AG09309 (cell line): ENCODE measurements around the gene CEP68.
A peak's percentile ranks its signal among the peaks of the same experiment; 100 is the strongest.

Experiments
- DNase-seq: peaks from one replicate; pipeline ENCODE4 v3.0.0-alpha.2; 2010; ENCODE audit warnings: low read depth
- H3K4me3 ChIP-seq: 2 replicates; pipeline ENCODE4 v1.5.1; 2011; ENCODE audit warnings: mild to moderate bottlenecking, low read depth, low read length, moderate library complexity; ENCODE audit not compliant: control insufficient read depth
- CTCF ChIP-seq: IDR thresholded peaks from 2 replicates; pipeline ENCODE4 v1.5.1; 2011; ENCODE audit warnings: mild to moderate bottlenecking, low read depth, low read length, inconsistent platforms; ENCODE audit not compliant: insufficient read depth, control insufficient read depth; ENCODE audit errors: missing control alignments

CEP68 gene

GRCh38 chr2:65024149-65024829, 31.9 kb upstream of the CEP68 start:
- peak; percentile 68 for DNase-seq
- H3K4me3 ChIP-seq, result no peak overlapping the region
- TF ChIP-seq CTCF, result no peak

- H3K4me3 ChIP-seq, result no peak overlapping the region
- DNase-seq, result no peak
- no peak for TF ChIP-seq CTCF
Measured at GRCh38 chr2:65025453-65026123, 30.6 kb upstream of the CEP68 start.

- no peak overlapping the region for H3K4me3 ChIP-seq
- no peak for DNase-seq
- no peak for TF ChIP-seq CTCF
Measured at GRCh38 chr2:65026154-65026553, 30.1 kb upstream of the CEP68 start.

- no peak overlapping the region for H3K4me3 ChIP-seq
Measured at GRCh38 chr2:65026704-65027464, 29.3 kb upstream of the CEP68 start.

GRCh38 chr2:65027616-65028244, 28.5 kb upstream of the CEP68 start:
- H3K4me3 ChIP-seq, result no peak overlapping the region
- TF ChIP-seq CTCF, result no peak
- no peak for DNase-seq

More at GRCh38 chr2:65026704-65027464, 29.3 kb upstream of the CEP68 start:
- TF ChIP-seq CTCF, result no peak
- DNase-seq, result no peak
